ENCODE measurements around the gene HPSE2. TPM values are rescaled to one million over a fixed set of nuclear protein-coding genes. Genes with fewer than 3 reads are reported as not detected.

Gene HPSE2
- total and polyA plus RNA-seq, 2 donors (not counting 1 experiment from before 2014, with no cell fraction given), result not detected

DNA sequence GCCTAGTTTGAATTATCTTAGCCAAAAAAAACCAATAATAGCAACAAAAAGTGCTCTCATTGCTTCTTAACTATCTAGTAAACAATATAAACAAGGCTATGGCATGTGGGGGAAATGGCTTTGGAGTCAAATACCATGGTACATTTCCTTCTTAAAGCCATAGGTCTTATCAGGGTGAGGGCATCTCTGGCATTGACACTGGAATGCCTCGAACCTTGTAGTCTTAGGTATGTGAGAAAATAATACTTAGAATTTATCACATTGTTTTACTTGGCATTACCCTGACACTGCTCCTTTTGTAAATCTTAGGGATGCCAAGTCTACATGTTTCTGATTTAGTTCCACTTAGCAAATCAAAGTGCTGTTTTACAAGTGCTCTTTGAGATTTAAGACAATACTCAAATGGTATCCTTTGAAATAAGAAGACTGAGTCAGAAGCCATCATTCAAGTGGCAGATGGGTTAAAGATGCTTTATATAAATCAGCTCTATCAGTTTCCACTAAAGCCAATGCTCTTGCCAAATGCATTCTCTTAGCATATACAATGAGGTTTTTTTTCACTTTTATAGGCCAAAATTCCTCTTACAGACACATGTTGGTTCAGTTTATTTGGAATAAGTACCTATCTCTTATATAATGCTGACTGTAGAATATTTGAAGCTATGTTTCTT, 155.2 kb downstream of the HPSE2 start:
- no peaks in the 10 kb centered on the region for H3K9me3 ChIP-seq (ENCODE audit: control extremely low read depth in 1 of 3, control insufficient read depth in 2 of 3, insufficient read depth in 1 of 3, low read length in 2 of 3)
- no peak overlapping the region for H3K27ac ChIP-seq (ENCODE audit: low read length in 2 of 2)
- H2AFZ ChIP-seq (ENCODE audit: insufficient read depth, low read depth, low read length, poor library complexity, severe bottlenecking), result no peak overlapping the region
- CTCF ChIA-PET, result no interaction called here
- peaks cover 0 to 3% (median 0%) of the 10 kb centered on the region in 4 experiments for H3K27me3 ChIP-seq (replicated peaks in 1 of 4; ENCODE audit: control extremely low read depth in 1 of 4, control insufficient read depth in 3 of 4, insufficient read depth in 4 of 4, low read length in 3 of 4)
- no peak overlapping the region for H3K27ac Mint-ChIP-seq
- no peak overlapping the region for H3K4me3 Mint-ChIP-seq
- H3K79me2 ChIP-seq (ENCODE audit: control insufficient read depth, insufficient read depth, low read length), result no peaks in the 10 kb centered on the region
- H4K20me1 ChIP-seq (ENCODE audit: control insufficient read depth, insufficient read depth, low read length, poor library complexity, severe bottlenecking), result no peaks in the 10 kb centered on the region
- intact Hi-C loops (cut with micrococcal nuclease), result no loop called here
- H3K4me1 ChIP-seq (ENCODE audit: control insufficient read depth in 2 of 2, insufficient read depth in 2 of 2, low read length in 2 of 2), result no peaks in the 10 kb centered on the region
- no peaks in the 10 kb centered on the region for H3K9me3 Mint-ChIP-seq (ENCODE audit: insufficient read depth)
- POLR2A ChIA-PET, result no interaction called here
- no peak overlapping the region for H3K4me3 ChIP-seq (ENCODE audit: control extremely low read depth in 1 of 5, extremely low read depth in 1 of 5, insufficient read depth in 1 of 5, low read depth in 2 of 5, low read length in 4 of 5)
- H3K4me2 ChIP-seq (replicated peaks; ENCODE audit: low read depth, low read length, poor library complexity, severe bottlenecking), result no peak overlapping the region
- H3K36me3 ChIP-seq (replicated peaks in 1 of 2; ENCODE audit: control extremely low read depth in 1 of 2, control insufficient read depth in 1 of 2, extremely low read depth in 1 of 2, insufficient read depth in 2 of 2, low read length in 1 of 2), result no peaks in the 10 kb centered on the region
- no peak for DNase-seq
- no CpG with 5 or more reads among the region's 1 CpG for WGBS (ENCODE audit: insufficient coverage)
- no peak overlapping the region for H3K9ac ChIP-seq (ENCODE audit: low read length)
- peaks cover 10% of the 10 kb centered on the region for H3K27me3 Mint-ChIP-seq
- no peak for ATAC-seq (ENCODE audit: low read depth)
- H3K4me1 Mint-ChIP-seq, result no peaks in the 10 kb centered on the region
- TF ChIP-seq, protein P1, sequence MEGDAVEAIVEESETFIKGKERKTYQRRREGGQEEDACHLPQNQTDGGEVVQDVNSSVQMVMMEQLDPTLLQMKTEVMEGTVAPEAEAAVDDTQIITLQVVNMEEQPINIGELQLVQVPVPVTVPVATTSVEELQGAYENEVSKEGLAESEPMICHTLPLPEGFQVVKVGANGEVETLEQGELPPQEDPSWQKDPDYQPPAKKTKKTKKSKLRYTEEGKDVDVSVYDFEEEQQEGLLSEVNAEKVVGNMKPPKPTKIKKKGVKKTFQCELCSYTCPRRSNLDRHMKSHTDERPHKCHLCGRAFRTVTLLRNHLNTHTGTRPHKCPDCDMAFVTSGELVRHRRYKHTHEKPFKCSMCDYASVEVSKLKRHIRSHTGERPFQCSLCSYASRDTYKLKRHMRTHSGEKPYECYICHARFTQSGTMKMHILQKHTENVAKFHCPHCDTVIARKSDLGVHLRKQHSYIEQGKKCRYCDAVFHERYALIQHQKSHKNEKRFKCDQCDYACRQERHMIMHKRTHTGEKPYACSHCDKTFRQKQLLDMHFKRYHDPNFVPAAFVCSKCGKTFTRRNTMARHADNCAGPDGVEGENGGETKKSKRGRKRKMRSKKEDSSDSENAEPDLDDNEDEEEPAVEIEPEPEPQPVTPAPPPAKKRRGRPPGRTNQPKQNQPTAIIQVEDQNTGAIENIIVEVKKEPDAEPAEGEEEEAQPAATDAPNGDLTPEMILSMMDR (IDR thresholded peaks at IDR 0.05), result no peak
- no peak for TF ChIP-seq EZH2 (IDR thresholded peaks at IDR 0.05; ENCODE audit: borderline replicate concordance, insufficient read depth, low read depth, low read length, poor library complexity, severe bottlenecking)

DNA sequence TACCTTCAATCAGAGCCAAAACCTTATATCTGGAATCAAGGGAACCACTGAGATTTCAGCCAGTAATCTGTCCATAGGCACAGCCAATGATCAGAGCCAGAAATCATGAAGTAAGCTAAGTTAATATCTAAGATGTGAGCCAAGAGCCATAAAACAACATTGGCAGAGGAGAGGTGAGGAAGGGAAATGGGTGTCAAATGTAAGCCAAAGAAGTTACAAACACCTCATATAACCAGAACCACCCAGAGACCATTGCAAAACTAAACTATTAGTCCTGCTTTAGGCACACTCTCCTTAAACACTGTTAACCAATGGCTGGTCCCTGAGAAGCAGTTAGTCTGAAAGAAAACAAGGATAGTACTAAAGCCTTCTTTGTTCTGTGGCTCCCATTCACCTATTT, 173.1 kb downstream of the HPSE2 start:
- Histone ChIP-seq H3K4me3 (ENCODE audit: control extremely low read depth in 1 of 5, extremely low read depth in 1 of 5, insufficient read depth in 1 of 5, low read depth in 2 of 5, low read length in 4 of 5) (no peak overlapping the region), H3K79me2 (ENCODE audit: control insufficient read depth, insufficient read depth, low read length) (no peaks in the 10 kb centered on the region), H3K4me1 (ENCODE audit: control insufficient read depth in 2 of 2, insufficient read depth in 2 of 2, low read length in 2 of 2) (no peaks in the 10 kb centered on the region), H3K27ac (ENCODE audit: low read length in 2 of 2) (no peak overlapping the region), H3K9ac (ENCODE audit: low read length) (no peak overlapping the region), H3K9me3 (ENCODE audit: control extremely low read depth in 1 of 3, control insufficient read depth in 2 of 3, insufficient read depth in 1 of 3, low read length in 2 of 3) (peaks cover 0 to 6% (median 0%) of the 10 kb centered on the region in 3 donors), H3K36me3 (replicated peaks in 1 of 2; ENCODE audit: control extremely low read depth in 1 of 2, control insufficient read depth in 1 of 2, extremely low read depth in 1 of 2, insufficient read depth in 2 of 2, low read length in 1 of 2) (no peaks in the 10 kb centered on the region), H3K4me2 (replicated peaks; ENCODE audit: low read depth, low read length, poor library complexity, severe bottlenecking) (no peak overlapping the region), H2AFZ (ENCODE audit: insufficient read depth, low read depth, low read length, poor library complexity, severe bottlenecking) (no peak overlapping the region), H4K20me1 (ENCODE audit: control insufficient read depth, insufficient read depth, low read length, poor library complexity, severe bottlenecking) (no peaks in the 10 kb centered on the region), H3K27me3 (replicated peaks in 1 of 4; ENCODE audit: control extremely low read depth in 1 of 4, control insufficient read depth in 3 of 4, insufficient read depth in 4 of 4, low read length in 3 of 4) (no peaks in the 10 kb centered on the region)
- no peak for ATAC-seq (ENCODE audit: low read depth)
- TF ChIP-seq, protein P1 (IDR thresholded peaks at IDR 0.05), result no peak
- TF ChIP-seq EZH2 (IDR thresholded peaks at IDR 0.05; ENCODE audit: borderline replicate concordance, insufficient read depth, low read depth, low read length, poor library complexity, severe bottlenecking), result no peak
- H3K4me3 Mint-ChIP-seq, result no peak overlapping the region
- intact Hi-C loops (cut with micrococcal nuclease), result no loop called here
- no peak for DNase-seq
- H3K4me1 Mint-ChIP-seq, result no peaks in the 10 kb centered on the region
- POLR2A ChIA-PET, result no interaction called here
- no peak overlapping the region for H3K27ac Mint-ChIP-seq
- peaks cover 7% of the 10 kb centered on the region for H3K27me3 Mint-ChIP-seq
- H3K9me3 Mint-ChIP-seq (ENCODE audit: insufficient read depth), result peaks cover 3% of the 10 kb centered on the region
- CTCF ChIA-PET, result no interaction called here
